A673 (cell line): Measurements from ENCODE around the gene RECK.

Source experiments
- CTCF ChIP-seq: fragments of 300-800, 200-600 bp; sonication (generic); conservative IDR thresholded peaks from 2 replicates; pipeline ENCODE4 v1.5.1; 2017; ENCODE audit warnings: low read depth, mild to moderate bottlenecking, antibody characterized with exemption, low read length, moderate library complexity, mixed read lengths
- EZH2 ChIP-seq: fragments of 200-600 bp; sonication (generic); IDR thresholded peaks from 2 replicates; pipeline ENCODE4 v1.6.1; 2017; ENCODE audit warnings: borderline replicate concordance, low read depth, mild to moderate bottlenecking, mixed read lengths, antibody characterized with exemption, low read length; ENCODE audit not compliant: poor library complexity, severe bottlenecking

- TF ChIP-seq CTCF (no peak), EZH2 (no peak)
Measured at GRCh38 chr9:36148311-36149051, 111.8 kb downstream of the RECK start.
